IMR-90 (cell line): Measurements from ENCODE around the gene ADCY2. TPM values are rescaled to one million over a fixed set of nuclear protein-coding genes. Genes with fewer than 3 reads are reported as not detected.

Source experiments
- ATAC-seq: fragments of 200-7000 bp; cut with Tn5 transposase; 2 replicates; pipeline ENCODE4 v1.9.1; 2020; ENCODE audit warnings: low read depth, mild to moderate bottlenecking, moderate library complexity
- BruUV-seq: library from RNA; stranded (reverse); fragments of 400-500 nt; replicated peaks from 2 replicates; lab custom pipeline; 2021; lab: Mats Ljungman, UMichigan
- CTCF ChIA-PET: fragments of 300-600 bp; formaldehyde crosslinking; extraction: SDS; loops from one replicate; lab custom pipeline; 2021; ENCODE audit warnings: antibody characterized with exemption; lab: Yijun Ruan, JAX
- POLR2A ChIA-PET: fragments of 300-600 bp; sonication (Branson Sonifier 250); formaldehyde crosslinking; loops from one replicate; lab custom pipeline; 2022; ENCODE audit warnings: antibody characterized with exemption; ENCODE audit not compliant: unreplicated experiment; lab: Charles Lee
- DNase-seq: peaks from one replicate; pipeline ENCODE4 v3.0.0; 2013
- H2AFZ ChIP-seq: replicated peaks from 2 replicates; pipeline ENCODE3; 2013; ENCODE audit warnings: low read length, mild to moderate bottlenecking; ENCODE audit not compliant: poor library complexity
- H2AK5ac ChIP-seq: 2 replicates; pipeline ENCODE4 v1.6.1; 2013; ENCODE audit warnings: low read depth, low read length, inconsistent platforms
- H2AK9ac ChIP-seq: replicated peaks from 2 replicates; pipeline ENCODE3; 2013; ENCODE audit warnings: mild to moderate bottlenecking, low read depth, low read length, moderate library complexity; ENCODE audit not compliant: poor library complexity
- H2BK120ac ChIP-seq: 2 replicates; pipeline ENCODE4 v1.6.1; 2013; ENCODE audit warnings: low read depth, low read length, inconsistent platforms
- H2BK15ac ChIP-seq: 3 replicates; pipeline ENCODE4 v1.6.1; 2013; ENCODE audit warnings: low read depth, low read length, inconsistent platforms
- H2BK20ac ChIP-seq: 2 replicates; pipeline ENCODE4 v1.6.1; 2013; ENCODE audit warnings: low read depth, mild to moderate bottlenecking, inconsistent platforms, low read length, moderate library complexity
- H2BK5ac ChIP-seq: 2 replicates; pipeline ENCODE4 v1.6.1; 2013; ENCODE audit warnings: mild to moderate bottlenecking, low read depth, low read length, inconsistent platforms; ENCODE audit not compliant: poor library complexity, severe bottlenecking
- H3K14ac ChIP-seq: replicated peaks from 2 replicates; pipeline ENCODE4 v1.6.1; 2013; ENCODE audit warnings: low read depth, low read length, inconsistent platforms
- H3K18ac ChIP-seq: 2 replicates; pipeline ENCODE4 v1.6.1; 2013; ENCODE audit warnings: low read depth, low read length, control low read depth
- H3K23ac ChIP-seq: 2 replicates; pipeline ENCODE4 v1.6.1; 2013; ENCODE audit warnings: low read depth, low read length, inconsistent platforms
- H3K27ac ChIP-seq: 2 replicates; pipeline ENCODE4 v1.5.1; 2013; ENCODE audit warnings: mild to moderate bottlenecking, control low read depth, low read length; ENCODE audit not compliant: insufficient read depth
- H3K27me3 ChIP-seq: 2 replicates; pipeline ENCODE4 v1.6.1; 2013; ENCODE audit warnings: low read length; ENCODE audit not compliant: control insufficient read depth, insufficient read depth
- H3K36me3 ChIP-seq: 2 replicates; pipeline ENCODE4 v1.6.1; 2013; ENCODE audit warnings: low read length, mixed read lengths; ENCODE audit not compliant: control insufficient read depth, insufficient read depth
- H3K4ac ChIP-seq: 2 replicates; pipeline ENCODE4 v1.6.1; 2013; ENCODE audit warnings: low read depth, low read length, inconsistent platforms
- H3K4me1 ChIP-seq: 2 replicates; pipeline ENCODE4 v1.6.1; 2013; ENCODE audit warnings: low read length, mixed read lengths; ENCODE audit not compliant: control insufficient read depth, insufficient read depth
- H3K4me2 ChIP-seq: 2 replicates; pipeline ENCODE4 v1.6.1; 2013; ENCODE audit warnings: low read depth, mild to moderate bottlenecking, control low read depth, low read length, moderate library complexity
- H3K4me3 ChIP-seq: 2 replicates; pipeline ENCODE4 v1.5.1; 2013; ENCODE audit warnings: low read depth, mild to moderate bottlenecking, control low read depth, low read length, moderate library complexity; ENCODE audit not compliant: insufficient read depth
- H3K56ac ChIP-seq: 2 replicates; pipeline ENCODE4 v1.6.1; 2013; ENCODE audit warnings: low read length, inconsistent platforms; ENCODE audit not compliant: insufficient read depth; ENCODE audit errors: extremely low read depth
- H3K79me1 ChIP-seq, 2 experiments: 2 replicates each; pipeline ENCODE4 v1.6.1; 2013; ENCODE audit warnings: low read length in 2 of 2, inconsistent platforms in 1 of 2, low read depth in 1 of 2
- H3K9ac ChIP-seq: 2 replicates; pipeline ENCODE4 v1.6.1; 2013; ENCODE audit warnings: low read depth, low read length, control low read depth
- H3K9me1 ChIP-seq: 2 replicates; pipeline ENCODE4 v1.6.1; 2013; ENCODE audit warnings: low read length, inconsistent platforms; ENCODE audit not compliant: insufficient read depth
- H3K9me3 ChIP-seq: 2 replicates; pipeline ENCODE4 v1.6.1; 2013; ENCODE audit warnings: low read length; ENCODE audit not compliant: control insufficient read depth, insufficient read depth
- H4K20me1 ChIP-seq: 2 replicates; pipeline ENCODE4 v1.6.1; 2013; ENCODE audit warnings: low read length, inconsistent platforms; ENCODE audit not compliant: insufficient read depth
- H4K5ac ChIP-seq: 2 replicates; pipeline ENCODE4 v1.6.1; 2013; ENCODE audit warnings: mild to moderate bottlenecking, low read depth, low read length, control low read depth
- H4K8ac ChIP-seq, 2 experiments: 2 replicates each; pipeline ENCODE4 v1.6.1; 2013; ENCODE audit warnings: low read depth in 2 of 2, low read length in 2 of 2, control low read depth in 1 of 2, inconsistent platforms in 1 of 2
- H4K91ac ChIP-seq: 2 replicates; pipeline ENCODE4 v1.6.1; 2013; ENCODE audit warnings: low read depth, low read length, inconsistent platforms; ENCODE audit not compliant: insufficient read depth
- BHLHE40 ChIP-seq: fragments of 150-350 bp; IDR thresholded peaks from 2 replicates; pipeline ENCODE4 v1.6.1; 2016; ENCODE audit warnings: mild to moderate bottlenecking, low read depth, low read length
- CEBPB ChIP-seq: IDR thresholded peaks from 2 replicates; pipeline ENCODE4 v1.6.1; 2012; ENCODE audit warnings: low read depth, low read length, improper control_type of control experiment
- CHD1 ChIP-seq: IDR thresholded peaks from 2 replicates; pipeline ENCODE4 v1.6.1; 2012; ENCODE audit warnings: low read depth, low read length, improper control_type of control experiment
- FOS ChIP-seq: fragments of 150-350 bp; IDR thresholded peaks from 2 replicates; pipeline ENCODE4 v1.6.1; 2016; ENCODE audit warnings: low read depth, low read length
- MAFK ChIP-seq: IDR thresholded peaks from 2 replicates; pipeline ENCODE4 v1.6.1; 2012; ENCODE audit warnings: low read depth, low read length, improper control_type of control experiment
- MAZ ChIP-seq: IDR thresholded peaks from 2 replicates; pipeline ENCODE4 v1.6.1; 2012; ENCODE audit warnings: low read depth, mild to moderate bottlenecking, low read length, improper control_type of control experiment, moderate library complexity, borderline replicate concordance
- MXI1 ChIP-seq: IDR thresholded peaks from 2 replicates; pipeline ENCODE4 v1.6.1; 2012; ENCODE audit warnings: low read depth, mild to moderate bottlenecking, low read length, moderate library complexity, borderline replicate concordance
- NFE2L2 ChIP-seq: fragments of 150-350 bp; IDR thresholded peaks from 2 replicates; pipeline ENCODE4 v1.6.1; 2016; ENCODE audit warnings: low read depth, mild to moderate bottlenecking, low read length
- POLR2A ChIP-seq: IDR thresholded peaks from 2 replicates; pipeline ENCODE4 v1.6.1; 2012; ENCODE audit warnings: mild to moderate bottlenecking, low read depth, low read length
- RAD21 ChIP-seq: IDR thresholded peaks from 2 replicates; pipeline ENCODE4 v1.6.1; 2012; ENCODE audit warnings: low read length, improper control_type of control experiment
- RCOR1 ChIP-seq: IDR thresholded peaks from 2 replicates; pipeline ENCODE4 v1.6.1; 2012; ENCODE audit warnings: mild to moderate bottlenecking, low read length, improper control_type of control experiment; ENCODE audit not compliant: insufficient replicate concordance
- RFX5 ChIP-seq: IDR thresholded peaks from 2 replicates; pipeline ENCODE4 v1.8.0; 2012; ENCODE audit warnings: low read depth, mild to moderate bottlenecking, low read length, moderate library complexity
- SMC3 ChIP-seq: fragments of 150-350 bp; IDR thresholded peaks from 2 replicates; pipeline ENCODE4 v1.6.1; 2016; ENCODE audit warnings: low read depth, mild to moderate bottlenecking, antibody characterized with exemption, low read length, moderate library complexity
- USF2 ChIP-seq: fragments of 150-350 bp; IDR thresholded peaks from 2 replicates; pipeline ENCODE4 v1.6.1; 2017; ENCODE audit warnings: mild to moderate bottlenecking, antibody characterized with exemption, low read length, low read depth
- WGBS, 2 experiments: methylation state at CpG; one replicate each; pipeline versions ENCODE4 v1.1.5 to v1.1.7; 2013; ENCODE audit warnings: missing lambda C conversion rate in 2 of 2; ENCODE audit not compliant: insufficient read length in 1 of 2; ENCODE audit errors: extremely low coverage in 2 of 2; 5-methylcytosine and 5-hydroxymethylcytosine counted together
- dilution Hi-C: fragments of 300-500 bp; cut with HindIII; formaldehyde crosslinking; loops from one replicate; pipeline ENCODE4 v1.14.3; 2018; ENCODE audit warnings: low sequenced_read_pairs; ENCODE audit not compliant: unreplicated experiment
- in situ Hi-C: fragments of 300-500 bp; cut with MboI; formaldehyde crosslinking; loops from 3 replicates; pipeline ENCODE4 v1.14.3; 2019; ENCODE audit warnings: low sequenced_read_pairs, inconsistent platforms, mixed read lengths
- intact Hi-C: fragments of 100-400 bp; cut with micrococcal nuclease; formaldehyde crosslinking; loops from 2 replicates; pipeline ENCODE4 v1.10.0; 2022
- polyA plus RNA-seq, 3 experiments: library from polyadenylated mRNA; depleted of rRNA; stranded (reverse); fragments of >200 nt; gene quantifications; 2 replicates each; pipeline ENCODE4 v1.2.3, GENCODE V29; 2012; ENCODE audit warnings: low replicate concordance in 1 of 3
- total RNA-seq: library from RNA; depleted of rRNA; stranded (reverse); fragments of >200 nt; gene quantifications from 2 replicates; pipeline ENCODE4 v1.2.3, GENCODE V29; 2012
- TF ChIP-seq, protein P1 (sequence below): fragments of 150-350 bp; IDR thresholded peaks from 2 replicates; pipeline ENCODE4 v1.6.1; 2016; ENCODE audit warnings: low read depth, mild to moderate bottlenecking, low read length, moderate library complexity, borderline replicate concordance
- TF ChIP-seq, protein P2 (sequence below): conservative IDR thresholded peaks from 2 replicates; pipeline ENCODE4 v1.5.1; 2012; ENCODE audit warnings: mild to moderate bottlenecking, low read depth, low read length, improper control_type of control experiment

Gene ADCY2
- total and polyA plus RNA-seq, 2 of the 4 experiments (the other 2 are of a cell fraction) = not detected

DNA sequence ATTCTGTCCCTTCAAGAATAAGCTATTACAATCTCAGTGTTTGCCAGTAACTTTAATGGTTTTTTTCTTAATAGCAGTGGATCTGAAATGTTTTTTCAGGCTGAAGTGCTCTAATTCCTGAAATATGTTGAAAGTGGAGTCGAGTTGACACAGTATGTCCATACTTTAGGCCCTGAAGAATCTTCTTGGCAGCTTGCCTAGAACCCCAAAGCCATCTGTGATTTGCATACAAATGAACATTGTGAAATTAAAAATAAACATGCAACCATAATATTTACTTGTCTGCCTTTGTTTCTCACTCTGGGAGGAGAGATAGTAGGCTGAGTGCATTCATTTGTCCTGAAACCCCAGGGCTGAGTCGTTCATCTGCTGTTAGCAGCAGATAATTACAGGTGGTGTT, 152.7 kb downstream of the ADCY2 start:
- no peak for DNase-seq
- H2BK20ac ChIP-seq = no peak overlapping the region
- no peak overlapping the region for H3K27ac ChIP-seq
- ChIA-PET CTCF (no interaction called here), POLR2A (no interaction called here)
- dilution Hi-C loops = no loop called here
- no peaks in the 10 kb centered on the region for H3K4me1 ChIP-seq
- no peak for ATAC-seq
- no peak overlapping the region for H2AFZ ChIP-seq
- H3K56ac ChIP-seq = no peak overlapping the region
- no peak overlapping the region for H3K4me2 ChIP-seq
- H3K9ac ChIP-seq = no peak overlapping the region
- H3K4ac ChIP-seq = no peak overlapping the region
- in situ Hi-C loops = no loop called here
- peaks cover 30% of the 10 kb centered on the region for H3K9me3 ChIP-seq
- no peak overlapping the region for H3K18ac ChIP-seq
- no peaks in the 10 kb centered on the region for H3K36me3 ChIP-seq
- no CpG with 5 or more reads among the region's 2 CpGs for WGBS, 2 experiments
- H2AK9ac ChIP-seq = no peak overlapping the region
- no TSS peak for BruUV-seq
- no peak overlapping the region for H4K5ac ChIP-seq
- no peaks in the 10 kb centered on the region for H4K20me1 ChIP-seq
- no peak overlapping the region for H3K14ac ChIP-seq
- no peak overlapping the region for H3K23ac ChIP-seq
- no peak overlapping the region for H2BK5ac ChIP-seq
- no peaks in the 10 kb centered on the region for H3K9me1 ChIP-seq
- H3K27me3 ChIP-seq = no peaks in the 10 kb centered on the region
- no peak overlapping the region for H2AK5ac ChIP-seq
- TF ChIP-seq MAFK (no peak), RCOR1 (no peak), USF2 (no peak), RFX5 (no peak), POLR2A (no peak), RAD21 (no peak), CHD1 (no peak), SMC3 (no peak), BHLHE40 (no peak), CEBPB (no peak), NFE2L2 (no peak), FOS (no peak), MXI1 (no peak), MAZ (no peak)
- TF ChIP-seq, protein P1, sequence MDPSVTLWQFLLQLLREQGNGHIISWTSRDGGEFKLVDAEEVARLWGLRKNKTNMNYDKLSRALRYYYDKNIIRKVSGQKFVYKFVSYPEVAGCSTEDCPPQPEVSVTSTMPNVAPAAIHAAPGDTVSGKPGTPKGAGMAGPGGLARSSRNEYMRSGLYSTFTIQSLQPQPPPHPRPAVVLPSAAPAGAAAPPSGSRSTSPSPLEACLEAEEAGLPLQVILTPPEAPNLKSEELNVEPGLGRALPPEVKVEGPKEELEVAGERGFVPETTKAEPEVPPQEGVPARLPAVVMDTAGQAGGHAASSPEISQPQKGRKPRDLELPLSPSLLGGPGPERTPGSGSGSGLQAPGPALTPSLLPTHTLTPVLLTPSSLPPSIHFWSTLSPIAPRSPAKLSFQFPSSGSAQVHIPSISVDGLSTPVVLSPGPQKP = no peak
- TF ChIP-seq, protein P2, sequence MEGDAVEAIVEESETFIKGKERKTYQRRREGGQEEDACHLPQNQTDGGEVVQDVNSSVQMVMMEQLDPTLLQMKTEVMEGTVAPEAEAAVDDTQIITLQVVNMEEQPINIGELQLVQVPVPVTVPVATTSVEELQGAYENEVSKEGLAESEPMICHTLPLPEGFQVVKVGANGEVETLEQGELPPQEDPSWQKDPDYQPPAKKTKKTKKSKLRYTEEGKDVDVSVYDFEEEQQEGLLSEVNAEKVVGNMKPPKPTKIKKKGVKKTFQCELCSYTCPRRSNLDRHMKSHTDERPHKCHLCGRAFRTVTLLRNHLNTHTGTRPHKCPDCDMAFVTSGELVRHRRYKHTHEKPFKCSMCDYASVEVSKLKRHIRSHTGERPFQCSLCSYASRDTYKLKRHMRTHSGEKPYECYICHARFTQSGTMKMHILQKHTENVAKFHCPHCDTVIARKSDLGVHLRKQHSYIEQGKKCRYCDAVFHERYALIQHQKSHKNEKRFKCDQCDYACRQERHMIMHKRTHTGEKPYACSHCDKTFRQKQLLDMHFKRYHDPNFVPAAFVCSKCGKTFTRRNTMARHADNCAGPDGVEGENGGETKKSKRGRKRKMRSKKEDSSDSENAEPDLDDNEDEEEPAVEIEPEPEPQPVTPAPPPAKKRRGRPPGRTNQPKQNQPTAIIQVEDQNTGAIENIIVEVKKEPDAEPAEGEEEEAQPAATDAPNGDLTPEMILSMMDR = no peak
- H3K4me3 ChIP-seq = no peak overlapping the region
- H4K8ac ChIP-seq = no peak overlapping the region
- no peaks in the 10 kb centered on the region for H3K79me1 ChIP-seq
- no peak overlapping the region for H2BK120ac ChIP-seq
- intact Hi-C loops = no loop called here
- no peak overlapping the region for H4K91ac ChIP-seq
- H2BK15ac ChIP-seq = no peak overlapping the region
